Prostate gland (tissue), 2 donors: Measurements from ENCODE around the gene MEDAG. TPM values are rescaled to one million over a fixed set of nuclear protein-coding genes. Genes with fewer than 3 reads are reported as not detected.

Source experiments
- DNase-seq: peaks from one replicate; pipeline ENCODE4 v3.0.0-alpha.2; 2019; ENCODE audit warnings: low spot score
- H3K27ac ChIP-seq, 2 donors: fragments of 200-600 bp; sonication (generic); 2 replicates each; pipeline ENCODE4 v1.5.1; 2017 to 2019
- H3K27me3 ChIP-seq: fragments of 200-600 bp; sonication (generic); replicated peaks from 2 replicates; pipeline ENCODE4 v1.5.1; 2019; ENCODE audit not compliant: insufficient read depth
- H3K36me3 ChIP-seq, 2 donors: fragments of 200-600 bp; sonication (generic); 1 replicate in 1 of 2; 2 replicates in 1 of 2; pipeline versions ENCODE4 v1.5.1 to v1.8.1; 2017 to 2019
- H3K4me1 ChIP-seq: fragments of 200-600 bp; sonication (generic); replicated peaks from 2 replicates; pipeline ENCODE4 v1.5.1; 2019
- H3K4me3 ChIP-seq, 2 donors: fragments of 200-600 bp; sonication (generic); 2 replicates each; pipeline ENCODE4 v1.5.1; 2017 to 2019
- H3K9me3 ChIP-seq: fragments of 200-600 bp; sonication (generic); 2 replicates; pipeline ENCODE4 v1.5.1; 2017
- CTCF ChIP-seq, 4 experiments: fragments of 200-600 bp in 2 of 4; fragments of 450-650 bp in 2 of 4; sonication (generic) in 2 of 4; IDR thresholded peaks; 1 replicate in 3 of 4; 2 replicates in 1 of 4; pipeline ENCODE4 v1.5.1; 2016 to 2019; ENCODE audit warnings: antibody characterized with exemption in 4 of 4, mild to moderate bottlenecking in 2 of 4, moderate library complexity in 2 of 4
- POLR2A ChIP-seq: fragments of 450-650 bp; IDR thresholded peaks from one replicate; pipeline ENCODE4 v1.6.1; 2016; ENCODE audit warnings: antibody characterized with exemption, mild to moderate bottlenecking
- POLR2AphosphoS5 ChIP-seq: sonication (generic); formaldehyde crosslinking; IDR thresholded peaks from one replicate; pipeline ENCODE4 v1.6.1; 2017; ENCODE audit warnings: antibody characterized with exemption
- WGBS: methylation state at CpG from one replicate; pipeline ENCODE4 v1.1.5; 2018; 5-methylcytosine and 5-hydroxymethylcytosine counted together
- intact Hi-C: fragments of 100-400 bp; cut with DNase I; formaldehyde crosslinking; loops from one replicate; pipeline ENCODE4 v1.14.2; 2022
- total RNA-seq, 2 donors: library from RNA; depleted of rRNA; stranded (reverse); fragments of >200 nt; gene quantifications; one replicate each; pipeline ENCODE4 v1.1.0, GENCODE V29; 2016

MEDAG gene
- total RNA-seq, 2 donors from 2014 or later: 0.23 to 13.0 TPM

GRCh38 chr13:30861836-30862467, 44.1 kb upstream of the MEDAG start:
- TF ChIP-seq POLR2A (no peak), CTCF (IDR thresholded peaks at IDR 0.05) (no peak), POLR2AphosphoS5 (no peak)
- 99% methylated on average over 7 of the region's 7 CpGs for WGBS

GRCh38 chr13:30862707-30863106, 43.4 kb upstream of the MEDAG start:
- H3K27ac ChIP-seq: peak overlapping the region in 1 of 2 donors; percentile 66
- no peak overlapping the region for H3K4me3 ChIP-seq
- H3K9me3 ChIP-seq: no peaks in the 10 kb centered on the region
- no peaks in the 10 kb centered on the region for H3K36me3 ChIP-seq
- TF ChIP-seq CTCF (IDR thresholded peaks at IDR 0.05): no peak
- no peak for TF ChIP-seq POLR2A
- no peak for TF ChIP-seq POLR2AphosphoS5
- H3K27me3 ChIP-seq: no peaks in the 10 kb centered on the region
- WGBS: 34% methylated on average over 17 of the region's 17 CpGs
- peaks cover 2% of the 10 kb centered on the region for H3K4me1 ChIP-seq
- intact Hi-C loops: loop anchor here (5.0 to 10.0 kb wide), 3 partner anchors 395 to 608 kb away; partner anchors contain the start of genes HMGB1 and UBE2L5
- peak; percentile 43 for DNase-seq

More at GRCh38 chr13:30861836-30862467, 44.1 kb upstream of the MEDAG start:
- intact Hi-C loops: loop anchor here (5.0 to 10.0 kb wide), 3 partner anchors 395 to 607 kb away; partner anchors contain the start of genes HMGB1 and UBE2L5
- Histone ChIP-seq H3K4me1 (peaks cover 2% of the 10 kb centered on the region), H3K36me3 (no peaks in the 10 kb centered on the region), H3K27ac (peak overlapping the region in 1 of 2 donors; percentile 66), H3K27me3 (no peaks in the 10 kb centered on the region), H3K9me3 (no peaks in the 10 kb centered on the region), H3K4me3 (no peak overlapping the region)
- DNase-seq: no peak

DNA sequence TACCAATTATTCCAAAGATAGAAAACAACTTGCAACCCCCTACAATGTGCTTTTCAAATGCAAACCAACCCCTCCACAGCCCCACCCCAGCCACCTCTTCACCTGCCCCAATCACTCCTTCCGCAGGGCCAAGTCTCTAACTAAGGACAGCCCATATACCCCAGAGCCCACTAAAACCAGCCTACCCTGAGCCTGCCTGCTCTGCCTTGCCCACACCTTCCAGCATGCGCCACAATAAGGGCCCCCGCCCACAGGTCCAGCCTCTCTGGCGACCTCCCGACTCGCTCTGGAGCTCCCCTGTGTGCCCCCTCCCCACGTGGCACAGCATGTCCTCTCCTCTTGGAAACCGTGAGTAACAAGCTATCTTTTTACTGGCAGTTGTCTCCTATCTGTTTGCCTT, 42.8 kb upstream of the MEDAG start:
- peaks cover 2% of the 10 kb centered on the region for H3K4me1 ChIP-seq
- peak overlapping the region; percentile 66 to 75 for H3K27ac ChIP-seq
- no peak overlapping the region for H3K4me3 ChIP-seq
- DNase-seq: no peak
- no peaks in the 10 kb centered on the region for H3K36me3 ChIP-seq
- no peaks in the 10 kb centered on the region for H3K27me3 ChIP-seq
- no peak for TF ChIP-seq CTCF (IDR thresholded peaks at IDR 0.05)
- no peak for TF ChIP-seq POLR2AphosphoS5
- no peak for TF ChIP-seq POLR2A
- WGBS: 78% methylated on average over 8 of the region's 8 CpGs
- intact Hi-C loops: loop anchor here (5.0 to 10.0 kb wide), 3 partner anchors 396 to 608 kb away; partner anchors contain the start of genes HMGB1 and UBE2L5
- no peaks in the 10 kb centered on the region for H3K9me3 ChIP-seq

GRCh38 chr13:30863796-30864195, 42.3 kb upstream of the MEDAG start:
- no peaks in the 10 kb centered on the region for H3K9me3 ChIP-seq
- no peak for DNase-seq
- H3K27ac ChIP-seq: peak overlapping the region; percentile 66 to 75
- no peaks in the 10 kb centered on the region for H3K36me3 ChIP-seq
- no peak for TF ChIP-seq POLR2A
- TF ChIP-seq CTCF (IDR thresholded peaks at IDR 0.05): no peak
- no peak for TF ChIP-seq POLR2AphosphoS5
- intact Hi-C loops: loop anchor here (5.0 to 10.0 kb wide), 3 partner anchors 396 to 609 kb away; partner anchors contain the start of genes HMGB1 and UBE2L5
- 82% methylated on average over 7 of the region's 7 CpGs for WGBS
- peaks cover 2% of the 10 kb centered on the region for H3K4me1 ChIP-seq
- H3K4me3 ChIP-seq: no peak overlapping the region
- no peaks in the 10 kb centered on the region for H3K27me3 ChIP-seq
